K562 (cell line): ENCODE measurements around the gene ZNF428. TPM values are rescaled to one million over a fixed set of nuclear protein-coding genes. Genes with fewer than 3 reads are reported as not detected.

Experiments used
- ELF2 ChIP-seq: fragments of 250-450 bp; sonication (Bioruptor Pico); IDR thresholded peaks from 2 replicates; pipeline ENCODE4 v1.5.0; 2021; ENCODE audit warnings: mild to moderate bottlenecking
- EP300 ChIP-seq: IDR thresholded peaks from 2 replicates; pipeline ENCODE4 v1.6.1; 2012; ENCODE audit warnings: low read length, improper control_type of control experiment
- FOXA3 ChIP-seq, 2 experiments: fragments of 450-650 bp in 1 of 2; sonication (generic) in 1 of 2; formaldehyde crosslinking; IDR thresholded peaks in 1 of 2; conservative IDR thresholded peaks in 1 of 2; 2 replicates each; pipeline versions ENCODE4 v1.4.0 to v1.8.0; 2020 to 2022; ENCODE audit warnings: mild to moderate bottlenecking in 2 of 2, missing genetic modification reagents in 1 of 2
- GABPA ChIP-seq: fragments of 200-800 bp; sonication (Bioruptor generic); conservative IDR thresholded peaks from 2 replicates; pipeline ENCODE4 v1.6.1; 2016; ENCODE audit warnings: low read depth, missing genetic modification characterization, missing compliant biosample characterization
- HLTF ChIP-seq: fragments of 450-650 bp; IDR thresholded peaks from 2 replicates; pipeline ENCODE4 v1.6.1; 2016
- MAX ChIP-seq: sonication (generic); formaldehyde crosslinking; IDR thresholded peaks from 2 replicates; pipeline ENCODE4 v1.9.0; 2022; ENCODE audit warnings: mild to moderate bottlenecking, missing genetic modification reagents
- NR0B1 ChIP-seq: fragments of 450-650 bp; IDR thresholded peaks from one replicate; pipeline ENCODE4 v1.6.1; 2018; ENCODE audit warnings: mild to moderate bottlenecking, moderate library complexity; ENCODE audit not compliant: partially characterized antibody
- NRF1 ChIP-seq, 2 experiments: fragments of 450-650 bp; IDR thresholded peaks in 1 of 2; conservative IDR thresholded peaks in 1 of 2; 2 replicates each; pipeline ENCODE4 v1.6.1; 2014; ENCODE audit warnings: mild to moderate bottlenecking in 2 of 2
- OTX1 ChIP-seq: fragments of 450-650 bp; formaldehyde crosslinking; IDR thresholded peaks from 2 replicates; pipeline ENCODE4 v1.4.0; 2022; ENCODE audit warnings: mild to moderate bottlenecking
- PHTF2 ChIP-seq: fragments of 250-450 bp; sonication (Bioruptor Pico); IDR thresholded peaks from 2 replicates; pipeline ENCODE4 v1.5.0; 2021; ENCODE audit warnings: mild to moderate bottlenecking
- PKNOX1 ChIP-seq: fragments of 450-650 bp; IDR thresholded peaks from 2 replicates; pipeline ENCODE4 v1.6.1; 2016
- PPARD ChIP-seq: fragments of 250-450 bp; sonication (Bioruptor Pico); IDR thresholded peaks from 2 replicates; pipeline ENCODE4 v1.8.0; 2022; ENCODE audit warnings: inconsistent platforms, mild to moderate bottlenecking, moderate library complexity
- SIN3A ChIP-seq, 2 experiments: fragments of 150-350 bp in 1 of 2; IDR thresholded peaks; 2 replicates each; pipeline ENCODE4 v1.6.1; 2011 to 2016; ENCODE audit warnings: borderline replicate concordance in 2 of 2, low read depth in 2 of 2, low read length in 2 of 2, mild to moderate bottlenecking in 2 of 2, moderate library complexity in 2 of 2; ENCODE audit not compliant: control insufficient read depth in 1 of 2
- SIN3B ChIP-seq: fragments of 450-650 bp; IDR thresholded peaks from 2 replicates; pipeline ENCODE4 v1.6.1; 2017; ENCODE audit warnings: low read depth, mild to moderate bottlenecking, moderate library complexity
- SOX6 ChIP-seq: fragments of 450-650 bp; IDR thresholded peaks from 2 replicates; pipeline ENCODE4 v1.6.1; 2014; ENCODE audit warnings: mild to moderate bottlenecking
- TAF9B ChIP-seq: fragments of 450-650 bp; IDR thresholded peaks from 2 replicates; pipeline ENCODE4 v1.6.1; 2018; ENCODE audit warnings: mild to moderate bottlenecking; ENCODE audit not compliant: partially characterized antibody
- TARDBP ChIP-seq: fragments of 450-650 bp; IDR thresholded peaks from 2 replicates; pipeline ENCODE4 v1.6.1; 2016
- VEZF1 ChIP-seq: fragments of 200-800 bp; sonication (Bioruptor generic); IDR thresholded peaks from 2 replicates; pipeline ENCODE4 v1.6.1; 2017; ENCODE audit warnings: missing genetic modification characterization, missing compliant biosample characterization
- ZBTB1 ChIP-seq: sonication (generic); formaldehyde crosslinking; IDR thresholded peaks from 2 replicates; pipeline ENCODE4 v1.8.1; 2023; ENCODE audit warnings: missing genetic modification reagents, low read depth, mild to moderate bottlenecking, borderline replicate concordance
- ZNF395 ChIP-seq: fragments of 200-800 bp; sonication (Bioruptor generic); IDR thresholded peaks from 2 replicates; pipeline ENCODE4 v1.6.1; 2017; ENCODE audit warnings: missing genetic modification characterization, missing compliant biosample characterization
- ZNF589 ChIP-seq: fragments of 200-800 bp; sonication (Bioruptor generic); IDR thresholded peaks from 2 replicates; pipeline ENCODE4 v1.6.1; 2016; ENCODE audit warnings: low read depth, missing genetic modification characterization, missing compliant biosample characterization
- polyA plus RNA-seq, 8 experiments: library from polyadenylated mRNA; depleted of rRNA in 4 of 8; stranded (reverse) in 5 of 8; unstranded in 3 of 8; fragments of >200 nt; fragmentation: Nextera tagmentation in 2 of 8; fragmentation: Illumina TruSeq in 1 of 8; extraction: Ambion mirVana in 2 of 8; extraction: Trizol in 1 of 8; gene quantifications; 2 replicates each; pipeline versions ENCODE4 v1.2.1 to v1.2.3, GENCODE V29; 2011 to 2014; ENCODE audit warnings: inconsistent platforms in 1 of 8, missing spikeins in 1 of 8
- total RNA-seq, 7 experiments: library from RNA; depleted of rRNA in 6 of 7; stranded (reverse); fragments of >200 nt in 6 of 7; fragmentation: Illumina TruSeq in 2 of 7; extraction: Trizol in 2 of 7; gene quantifications; 2 replicates each; pipeline versions ENCODE4 v1.2.1 to v1.2.3, GENCODE V29; 2011 to 2021; ENCODE audit warnings: low replicate concordance in 1 of 7

The ZNF428 gene
- total and polyA plus RNA-seq, 9 of the 15 experiments (the other 6 are each of a cell fraction or from before 2014, with no cell fraction given), result 0.15 to 85.7 (median 15.9) TPM

GRCh38 chr19:43575156-43575950, 44.1 kb downstream of the ZNF428 start, which contains the start of the genes PINLYP and XRCC1 (continued):
- 0 out of 2 replicates have a peak, but pooled peaks have one; percentile 24 for TF ChIP-seq GABPA (tag)
- no peak for TF ChIP-seq OTX1 (CRISPR knock-in tag)
- TF ChIP-seq TARDBP, result no peak
- TF ChIP-seq HLTF, result no peak
- TF ChIP-seq PKNOX1, result 0 out of 2 replicates have a peak, but pooled peaks have one; percentile 24
- no peak for TF ChIP-seq ZNF589
- no peak for TF ChIP-seq ZBTB1 (CRISPR knock-in tag)
- TF ChIP-seq NR0B1, result no peak
- TF ChIP-seq SIN3A (IDR thresholded peaks at IDR 0.05; ENCODE audit: borderline replicate concordance in 2 of 2, control insufficient read depth in 1 of 2, low read depth in 2 of 2, low read length in 2 of 2), result peak; percentile 54 to 76; a peak in 1 of 4 replicates
- TF ChIP-seq EP300, result no peak
- no peak; the same call in 1 of the 2 replicates for TF ChIP-seq ZNF395
- peak; percentile 94 for TF ChIP-seq VEZF1 (CRISPR knock-in tag)
- no peak for TF ChIP-seq TAF9B
- TF ChIP-seq NRF1 (conservative IDR thresholded peaks at IDR 0.05 in 1 of 2, IDR thresholded peaks at IDR 0.05 in 1 of 2), result peak; percentile 99
- no peak for TF ChIP-seq ELF2 (CRISPR knock-in tag)
- TF ChIP-seq PPARD (CRISPR knock-in tag), result no peak
- TF ChIP-seq FOXA3 (CRISPR knock-in tag; conservative IDR thresholded peaks at IDR 0.05 in 1 of 2, IDR thresholded peaks at IDR 0.05 in 1 of 2), result peak in 1 of 2 experiments; percentile 3; a peak in 1 of 4 replicates
- TF ChIP-seq SOX6, result no peak
- TF ChIP-seq SIN3B, result peak; percentile 77
- TF ChIP-seq PHTF2 (CRISPR knock-in tag), result no peak
- peak; percentile 62; the same call in 1 of the 2 replicates for TF ChIP-seq MAX
